Measurements from ENCODE around the gene SCFD2.

DNA sequence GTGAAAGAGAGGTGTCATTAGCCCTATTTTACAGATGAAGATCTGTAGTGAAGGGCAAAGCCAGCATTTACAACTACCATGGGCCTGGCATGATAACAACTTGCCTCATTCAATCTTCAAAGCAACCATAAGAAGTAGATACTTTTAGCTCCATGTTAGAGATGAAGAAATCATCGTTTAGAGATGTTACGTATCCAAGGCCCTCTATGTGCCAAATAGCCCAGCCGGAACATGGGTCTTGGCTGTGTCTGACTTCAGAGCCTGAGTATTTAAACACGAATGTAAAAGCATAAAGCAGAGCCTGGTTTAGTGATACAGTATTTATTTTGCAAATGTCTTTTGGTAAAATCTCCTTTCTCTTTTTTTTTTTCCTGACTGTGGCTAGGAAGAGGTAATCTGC is 306.6 kb downstream of the SCFD2 start:
- TF ChIP-seq GATA2 (IDR thresholded peaks at IDR 0.05; ENCODE audit: low read depth, low read length) (no peak), GATA3 (IDR thresholded peaks at IDR 0.05; ENCODE audit: low read depth, low read length) (no peak)

Data from SH-SY5Y (cell line).